Loucy (cell line): ENCODE measurements around the gene DNAH17.

ENCODE experiments used
- EZH2phosphoT487 ChIP-seq: fragments of 200-600 bp; IDR thresholded peaks from 2 replicates; pipeline ENCODE4 v1.6.1; 2018; ENCODE audit warnings: antibody characterized with exemption, mild to moderate bottlenecking, moderate library complexity, borderline replicate concordance
- TF ChIP-seq, protein P1 (sequence below): fragments of 200-600 bp; sonication (generic); conservative IDR thresholded peaks from 2 replicates; pipeline ENCODE4 v1.5.1; 2014; ENCODE audit warnings: mild to moderate bottlenecking, antibody characterized with exemption, low read length

DNA sequence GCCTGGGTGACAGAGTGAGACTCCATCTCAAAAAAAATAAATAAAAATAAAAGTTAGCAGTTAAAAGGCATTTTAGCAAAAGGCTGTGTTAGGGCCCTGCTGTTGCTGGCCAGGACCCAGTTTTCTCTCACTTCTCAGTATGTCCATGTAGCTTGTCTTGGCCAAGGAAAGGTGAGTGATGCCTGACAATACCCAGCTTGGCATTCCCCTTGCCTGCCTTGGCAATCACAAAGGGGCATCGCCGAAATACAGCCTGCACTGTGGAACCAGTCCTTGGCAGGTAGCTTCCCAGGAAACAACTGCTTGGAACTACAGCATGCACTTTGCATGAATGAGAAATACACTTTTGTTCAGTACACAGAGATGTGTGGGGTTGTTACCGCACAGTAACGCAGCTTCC is 61.7 kb downstream of the DNAH17 start:
- TF ChIP-seq, protein P1, sequence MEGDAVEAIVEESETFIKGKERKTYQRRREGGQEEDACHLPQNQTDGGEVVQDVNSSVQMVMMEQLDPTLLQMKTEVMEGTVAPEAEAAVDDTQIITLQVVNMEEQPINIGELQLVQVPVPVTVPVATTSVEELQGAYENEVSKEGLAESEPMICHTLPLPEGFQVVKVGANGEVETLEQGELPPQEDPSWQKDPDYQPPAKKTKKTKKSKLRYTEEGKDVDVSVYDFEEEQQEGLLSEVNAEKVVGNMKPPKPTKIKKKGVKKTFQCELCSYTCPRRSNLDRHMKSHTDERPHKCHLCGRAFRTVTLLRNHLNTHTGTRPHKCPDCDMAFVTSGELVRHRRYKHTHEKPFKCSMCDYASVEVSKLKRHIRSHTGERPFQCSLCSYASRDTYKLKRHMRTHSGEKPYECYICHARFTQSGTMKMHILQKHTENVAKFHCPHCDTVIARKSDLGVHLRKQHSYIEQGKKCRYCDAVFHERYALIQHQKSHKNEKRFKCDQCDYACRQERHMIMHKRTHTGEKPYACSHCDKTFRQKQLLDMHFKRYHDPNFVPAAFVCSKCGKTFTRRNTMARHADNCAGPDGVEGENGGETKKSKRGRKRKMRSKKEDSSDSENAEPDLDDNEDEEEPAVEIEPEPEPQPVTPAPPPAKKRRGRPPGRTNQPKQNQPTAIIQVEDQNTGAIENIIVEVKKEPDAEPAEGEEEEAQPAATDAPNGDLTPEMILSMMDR = no peak
- no peak for TF ChIP-seq EZH2phosphoT487
